HFFc6 (cell line): ENCODE data around the gene DENND1A. TPM values are rescaled to one million over a fixed set of nuclear protein-coding genes. Genes with fewer than 3 reads are reported as not detected.

Experiments
- DNase-seq: peaks from one replicate; pipeline ENCODE4 v3.0.0-alpha.2; 2018
- H3K27ac Mint-ChIP-seq: 2 replicates; pipeline ENCODE4 v1.8.0; 2020; ENCODE audit warnings: mild to moderate bottlenecking, mixed read lengths
- H3K27me3 Mint-ChIP-seq: 2 replicates; pipeline ENCODE4 v1.8.0; 2021; ENCODE audit warnings: mild to moderate bottlenecking, moderate library complexity, mixed read lengths; ENCODE audit not compliant: insufficient read depth
- H3K36me3 Mint-ChIP-seq: 2 replicates; pipeline ENCODE4 v1.8.0; 2021; ENCODE audit warnings: low read depth, mixed read lengths
- H3K4me1 Mint-ChIP-seq: 2 replicates; pipeline ENCODE4 v1.8.0; 2020; ENCODE audit warnings: low read depth, mixed read lengths
- H3K4me3 Mint-ChIP-seq: 2 replicates; pipeline ENCODE4 v1.8.0; 2020; ENCODE audit warnings: mild to moderate bottlenecking, moderate library complexity, mixed read lengths
- H3K9me3 Mint-ChIP-seq: 2 replicates; pipeline ENCODE4 v1.8.0; 2020; ENCODE audit warnings: mild to moderate bottlenecking, mixed read lengths
- CTCF ChIP-seq: fragments of 200-600 bp; sonication (generic); IDR thresholded peaks from 2 replicates; pipeline ENCODE4 v1.5.0; 2021; ENCODE audit warnings: antibody characterized with exemption, mild to moderate bottlenecking
- total RNA-seq, 6 experiments: library from RNA; stranded (reverse); fragmentation: NEBNext Ultra II Directional; extraction: Animal tissue kit (Norgen Biotek cat#: 25700); gene quantifications; 2 replicates in 1 of 6; 3 replicates in 5 of 6; pipeline ENCODE4 v1.2.3, GENCODE V29; 2021

Gene DENND1A
- total RNA-seq, 6 experiments from 2014 or later: 25.4 to 38.3 (median 30.3) TPM

GRCh38 chr9:123960965-123961364, 31.0 kb upstream of the DENND1A start:
- Mint-ChIP-seq H3K4me1 (no peaks in the 10 kb centered on the region; the same call in 1 of the 2 replicates), H3K9me3 (no peaks in the 10 kb centered on the region), H3K27ac (no peak overlapping the region), H3K4me3 (no peak overlapping the region), H3K36me3 (no peaks in the 10 kb centered on the region), H3K27me3 (peaks cover 50% of the 10 kb centered on the region)
- no peak for TF ChIP-seq CTCF
- no peak for DNase-seq

- H3K27ac Mint-ChIP-seq: no peak overlapping the region
- no peaks in the 10 kb centered on the region; the same call in 1 of the 2 replicates for H3K4me1 Mint-ChIP-seq
- no peak for DNase-seq
- H3K27me3 Mint-ChIP-seq: peaks cover 45% of the 10 kb centered on the region
- no peaks in the 10 kb centered on the region for H3K9me3 Mint-ChIP-seq
- no peaks in the 10 kb centered on the region for H3K36me3 Mint-ChIP-seq
- TF ChIP-seq CTCF: peak; percentile 41
- H3K4me3 Mint-ChIP-seq: no peak overlapping the region
These were observed 30.4 kb upstream of the DENND1A start for GRCh38 chr9:123960366-123960765.

- Mint-ChIP-seq H3K4me1 (no peaks in the 10 kb centered on the region; the same call in 1 of the 2 replicates), H3K36me3 (no peaks in the 10 kb centered on the region), H3K27ac (no peak overlapping the region), H3K9me3 (no peaks in the 10 kb centered on the region), H3K4me3 (no peak overlapping the region), H3K27me3 (peaks cover 42% of the 10 kb centered on the region)
- no peak for TF ChIP-seq CTCF
- no peak for DNase-seq
These were observed 29.9 kb upstream of the DENND1A start for GRCh38 chr9:123959787-123960186.

- no peak for DNase-seq
- Mint-ChIP-seq H3K36me3 (no peaks in the 10 kb centered on the region), H3K27ac (no peak overlapping the region), H3K27me3 (peaks cover 39% of the 10 kb centered on the region), H3K4me3 (no peak overlapping the region), H3K9me3 (no peaks in the 10 kb centered on the region), H3K4me1 (no peaks in the 10 kb centered on the region; the same call in 1 of the 2 replicates)
- TF ChIP-seq CTCF: no peak
These were observed 27.8 kb upstream of the DENND1A start for GRCh38 chr9:123957731-123958130.

GRCh38 chr9:123957168-123957721, 27.3 kb upstream of the DENND1A start:
- Mint-ChIP-seq H3K27ac (no peak overlapping the region), H3K36me3 (no peaks in the 10 kb centered on the region), H3K27me3 (peaks cover 44% of the 10 kb centered on the region), H3K4me3 (no peak overlapping the region), H3K9me3 (no peaks in the 10 kb centered on the region), H3K4me1 (no peaks in the 10 kb centered on the region; the same call in 1 of the 2 replicates)
- TF ChIP-seq CTCF: no peak
- DNase-seq: no peak

- Mint-ChIP-seq H3K27me3 (peaks cover 42% of the 10 kb centered on the region), H3K4me3 (no peak overlapping the region), H3K36me3 (no peaks in the 10 kb centered on the region), H3K4me1 (no peaks in the 10 kb centered on the region; the same call in 1 of the 2 replicates), H3K27ac (no peak overlapping the region), H3K9me3 (no peaks in the 10 kb centered on the region)
- TF ChIP-seq CTCF: 0 out of 2 replicates have a peak, but pooled peaks have one; percentile 10
- no peak for DNase-seq
These were observed 25.7 kb upstream of the DENND1A start for GRCh38 chr9:123955637-123956036.
